Germinal center (tissue), 1 donor: ENCODE measurements around the gene HCLS1.
A peak's percentile ranks its signal among the peaks of the same experiment; 100 is the strongest.
"Not testable (repeated sequence)": the region's sequence is repeated elsewhere in the genome, so short reads cannot be mapped to it uniquely, and the experiment has no call there.

Experiments
- DNase-seq: peaks from one replicate; pipeline ENCODE4 v3.0.0; 2012; ENCODE audit warnings: mixed read lengths, low spot score

Gene HCLS1

GRCh38 chr3:121660356-121661171, at the start of gene HCLS1:
TSS of gene HCLS1 (minus strand) at chr3:121660903. CDS start at chr3:121658347, 2,556 bp downstream.
- peak; percentile 80 for DNase-seq

GRCh38 chr3:121710347-121710746, 49.6 kb upstream of the HCLS1 start:
- DNase-seq, result no peak

- DNase-seq, result no peak
Measured at GRCh38 chr3:121707531-121708273, 47.0 kb upstream of the HCLS1 start.

- DNase-seq, result no peak
Measured at GRCh38 chr3:121705541-121705940, 44.8 kb upstream of the HCLS1 start.

GRCh38 chr3:121703973-121704372, 43.3 kb upstream of the HCLS1 start:
- no peak for DNase-seq

GRCh38 chr3:121698901-121699300, 38.2 kb upstream of the HCLS1 start:
- no peak for DNase-seq

GRCh38 chr3:121698476-121698875, 37.8 kb upstream of the HCLS1 start:
- no peak for DNase-seq

- no peak for DNase-seq
Measured at GRCh38 chr3:121696186-121696585, 35.5 kb upstream of the HCLS1 start.

GRCh38 chr3:121692010-121692699, 31.5 kb upstream of the HCLS1 start:
- DNase-seq, result no peak

- peak; percentile 7 for DNase-seq
Measured at GRCh38 chr3:121690777-121691405, 30.2 kb upstream of the HCLS1 start.

- DNase-seq, result not testable (repeated sequence)
Measured at GRCh38 chr3:121688747-121689146, 28.0 kb upstream of the HCLS1 start.

- no peak for DNase-seq
Measured at GRCh38 chr3:121681792-121682191, 21.1 kb upstream of the HCLS1 start.

GRCh38 chr3:121677141-121677540, 16.4 kb upstream of the HCLS1 start:
- DNase-seq, result no peak

- DNase-seq, result no peak
Measured at GRCh38 chr3:121670676-121671075, 10.0 kb upstream of the HCLS1 start.

GRCh38 chr3:121667333-121667732, 6.6 kb upstream of the HCLS1 start:
- DNase-seq, result no peak

GRCh38 chr3:121665488-121665887, 4.8 kb upstream of the HCLS1 start:
- no peak for DNase-seq

GRCh38 chr3:121663171-121663847, 2.6 kb upstream of the HCLS1 start:
- no peak for DNase-seq

GRCh38 chr3:121662742-121663141, 2.0 kb upstream of the HCLS1 start:
- DNase-seq, result no peak

- DNase-seq, result no peak
Measured at GRCh38 chr3:121661376-121661775, 673 bp upstream of the HCLS1 start.

- no peak for DNase-seq
Measured at GRCh38 chr3:121659586-121659985, 1.1 kb downstream of the HCLS1 start.

GRCh38 chr3:121658716-121659435, 1.8 kb downstream of the HCLS1 start:
- no peak for DNase-seq
